ENCODE measurements around the gene SYNC.
"Not testable (repeated sequence)": the region's sequence is repeated elsewhere in the genome, so short reads cannot be mapped to it uniquely, and the experiment has no call there.

The SYNC gene

DNA sequence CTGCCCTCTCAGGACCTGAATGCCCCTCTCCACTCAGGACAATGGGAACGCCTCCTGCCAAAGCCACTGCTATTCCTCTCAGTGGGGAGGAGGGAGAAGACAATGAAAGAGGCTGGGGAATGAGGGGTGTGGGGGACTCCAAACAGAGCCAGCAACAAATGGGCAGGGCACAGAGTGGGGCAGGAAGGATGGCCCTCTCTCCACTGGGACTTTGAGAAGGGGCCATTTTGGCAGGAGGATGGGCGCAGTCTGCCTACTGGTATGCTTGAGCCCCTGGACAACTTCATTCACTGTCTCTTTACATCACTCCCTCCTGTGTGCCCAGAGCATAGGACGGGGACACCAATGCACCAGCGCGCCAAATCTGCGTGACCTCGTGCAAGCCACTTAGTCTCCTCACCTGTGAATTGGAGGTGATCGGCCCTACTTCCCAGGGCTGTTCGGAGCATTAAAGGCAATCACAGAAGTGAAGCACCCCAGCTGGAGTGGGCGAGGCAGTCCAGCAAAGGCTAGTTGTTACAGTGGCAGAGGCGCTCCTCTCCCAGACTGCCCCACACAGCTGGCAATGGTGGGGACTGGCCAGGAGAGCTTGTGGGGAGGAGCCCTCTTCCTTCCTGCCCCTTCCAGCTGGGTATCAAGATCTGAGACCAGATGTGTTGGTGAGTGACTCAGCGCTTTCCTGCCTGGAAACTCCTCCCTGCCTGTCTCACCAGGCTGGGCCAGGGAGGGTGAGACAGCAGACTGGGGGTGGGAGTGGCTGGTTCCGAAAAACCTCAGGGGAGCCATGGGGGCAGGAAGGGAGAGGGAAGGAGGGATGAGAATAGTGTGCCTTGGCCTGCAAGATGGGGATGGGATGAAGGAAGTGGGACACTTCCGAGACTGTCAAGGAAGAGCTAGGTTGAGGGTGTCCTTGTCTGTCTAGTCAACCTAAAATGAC lies 22.4 kb upstream of the SYNC start:
- DNase-seq (ENCODE audit: low spot score) = no peak

DNA sequence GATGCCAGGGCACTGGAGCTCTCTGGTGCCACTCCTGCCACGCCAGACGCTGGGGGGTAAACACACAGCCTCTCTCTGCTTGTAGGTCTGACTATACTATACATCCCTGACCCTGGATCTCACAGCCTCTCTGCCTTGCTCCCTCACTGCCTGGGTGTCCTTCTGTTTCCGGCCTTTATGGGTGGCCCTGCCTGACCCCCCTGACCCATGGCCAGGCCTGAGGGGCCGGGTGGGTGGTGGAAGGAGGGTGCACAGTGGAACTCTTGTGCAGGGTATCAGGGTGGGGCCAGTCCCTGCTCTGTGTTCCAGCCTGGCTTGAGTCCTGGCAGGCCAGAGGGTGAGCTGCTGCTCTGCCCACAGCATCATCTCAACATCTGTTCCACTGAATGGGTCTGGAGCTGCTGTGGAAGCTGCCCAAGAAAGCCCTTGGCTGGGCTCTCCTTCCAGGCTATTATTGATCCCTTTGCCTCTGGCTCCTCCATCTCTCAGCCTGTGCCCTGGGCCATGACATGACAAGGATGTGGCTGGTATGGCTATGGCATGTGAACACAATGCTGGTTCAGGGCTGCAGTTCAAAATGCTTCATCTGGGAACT lies 17.2 kb upstream of the SYNC start:
- no peak for DNase-seq (ENCODE audit: low spot score)

DNA sequence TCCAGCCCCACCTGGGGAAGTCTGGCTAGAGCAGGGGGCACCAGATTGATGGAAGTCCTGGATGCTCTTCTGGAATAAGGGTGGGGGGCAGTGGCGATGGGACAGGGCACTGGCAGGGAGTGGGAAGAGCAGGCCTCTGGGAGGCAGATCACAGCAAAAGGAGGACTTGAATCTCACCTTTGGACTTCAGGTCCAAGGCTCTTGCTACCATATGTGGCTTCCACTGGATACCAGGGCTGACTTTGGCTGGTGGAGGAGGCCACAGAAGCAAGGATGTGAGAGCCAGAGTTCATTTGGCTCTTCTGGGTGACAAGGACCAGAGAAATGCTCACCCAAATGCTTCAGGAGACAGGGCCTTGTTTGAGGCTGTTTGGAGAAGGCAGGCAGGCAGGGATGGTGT lies 16.0 kb upstream of the SYNC start:
- no peak for DNase-seq (ENCODE audit: low spot score)

DNA sequence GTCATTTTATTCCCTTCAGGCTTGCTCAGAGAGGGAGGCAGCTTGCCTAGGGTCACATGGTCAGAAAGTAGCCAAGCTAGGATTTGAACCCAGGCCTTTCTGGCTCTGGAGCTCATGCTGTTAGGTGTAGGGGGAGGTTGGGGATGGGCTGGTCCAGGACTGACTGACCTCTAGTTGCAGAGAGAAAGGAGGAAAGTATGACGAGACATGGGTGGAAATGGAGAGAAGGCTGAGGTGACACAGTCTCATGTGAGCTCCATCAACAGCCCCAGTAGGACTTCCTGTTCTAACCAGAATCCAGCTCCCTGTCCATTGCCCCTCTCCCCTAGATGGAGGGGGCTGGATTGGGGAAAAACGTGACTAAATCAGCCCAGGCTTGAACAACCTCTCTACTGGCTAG lies 15.5 kb upstream of the SYNC start:
- DNase-seq (ENCODE audit: low spot score) = no peak

DNA sequence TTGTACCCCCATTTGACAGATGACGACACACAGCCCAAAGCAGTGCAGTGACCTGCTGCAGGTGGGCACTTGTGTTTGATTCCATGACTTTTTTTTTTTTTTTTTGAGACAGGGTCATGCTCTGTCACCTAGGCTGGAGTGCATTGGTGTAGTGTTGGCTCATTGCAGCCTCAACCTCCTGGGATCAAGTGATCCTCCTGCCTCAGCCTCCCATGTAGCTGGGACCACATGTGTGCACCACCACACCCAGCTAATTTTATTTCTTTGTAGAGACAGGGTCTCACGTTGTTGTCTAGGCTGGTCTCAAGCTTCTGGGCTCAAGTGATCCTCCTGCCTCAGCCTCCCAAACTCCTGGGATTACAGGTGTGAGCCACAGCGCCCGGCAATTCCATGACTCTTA lies 14.9 kb upstream of the SYNC start:
- DNase-seq (ENCODE audit: low spot score) = no peak

DNA sequence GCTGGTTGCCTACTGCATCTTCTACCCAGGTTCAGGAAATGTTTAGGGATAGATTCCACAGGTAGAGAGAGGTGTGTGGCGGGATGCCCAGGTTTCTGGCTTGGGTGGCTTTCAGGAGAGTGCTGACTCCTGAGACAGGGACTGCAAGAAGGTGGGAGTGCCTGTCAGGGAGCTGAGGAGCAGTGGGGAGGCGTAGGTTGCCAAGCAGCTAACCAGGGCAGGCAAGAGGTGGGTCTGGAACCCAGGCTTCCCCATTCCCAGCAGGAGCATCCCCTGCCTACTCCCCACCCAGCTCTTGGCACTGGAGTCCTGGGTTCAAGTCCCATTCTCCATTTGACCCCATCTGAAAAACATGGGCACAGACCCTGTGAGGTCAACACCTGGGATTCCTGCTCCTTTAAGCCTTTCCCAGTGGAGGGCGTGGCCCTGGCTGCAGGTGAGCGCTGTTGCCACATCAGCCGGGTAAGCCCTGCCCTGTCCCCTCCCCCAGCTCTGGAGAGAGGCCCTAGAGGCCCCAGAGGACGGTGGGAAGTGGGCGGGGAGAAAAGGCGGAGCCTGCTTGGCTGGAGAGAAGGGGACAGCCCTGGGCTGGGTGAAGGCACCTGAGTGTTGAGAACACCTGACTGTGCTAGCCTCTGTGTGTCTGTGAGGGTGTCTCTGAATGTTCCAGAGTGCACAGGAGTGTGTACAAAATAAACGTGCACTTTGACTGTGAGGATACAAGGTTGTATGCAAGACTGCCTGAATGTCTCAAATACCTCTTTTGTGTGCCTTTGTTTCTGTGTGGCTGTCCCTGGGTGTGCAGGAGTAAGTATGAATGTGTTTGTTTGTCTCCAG lies 14.0 kb upstream of the SYNC start:
- DNase-seq (ENCODE audit: low spot score) = no peak

DNA sequence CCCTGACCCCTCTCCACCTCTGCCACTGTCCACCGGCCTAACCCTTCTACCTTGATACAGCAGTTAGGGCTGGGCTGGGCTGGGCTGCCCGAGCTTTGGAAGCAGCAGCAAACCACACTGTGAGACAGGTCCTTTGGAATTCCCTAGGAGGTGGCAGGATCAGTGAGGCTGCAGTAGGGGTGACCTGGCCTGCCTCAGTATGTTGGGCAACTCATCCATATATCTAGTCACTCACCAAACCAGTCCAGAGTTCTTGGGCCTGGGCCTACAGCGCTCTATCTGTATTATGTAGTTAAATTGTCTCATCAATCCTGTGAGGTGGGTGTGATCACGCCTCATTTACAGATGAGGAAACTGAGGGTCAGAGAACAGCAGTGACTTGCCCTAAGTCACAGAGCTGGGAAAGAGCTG lies 13.3 kb upstream of the SYNC start:
- DNase-seq (ENCODE audit: low spot score) = no peak

DNA sequence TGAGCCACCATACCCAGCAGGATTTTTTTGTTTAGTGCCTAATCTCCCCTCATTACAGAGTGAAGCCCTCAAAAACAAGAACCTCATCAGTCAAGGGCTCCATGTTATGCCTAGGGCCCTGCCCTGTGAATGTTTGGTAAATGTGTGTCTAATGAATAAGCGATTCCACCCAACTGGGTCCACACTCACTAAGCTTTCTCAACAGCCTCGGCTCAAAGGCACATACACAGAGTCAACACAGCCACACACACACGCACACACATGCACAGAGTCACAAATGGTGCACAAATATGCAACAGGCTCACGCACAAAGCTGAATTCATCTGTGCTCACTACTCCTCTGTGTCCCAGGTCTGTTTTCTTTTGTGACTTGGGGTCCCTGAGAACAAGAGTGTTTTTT lies 11.7 kb upstream of the SYNC start:
- DNase-seq (ENCODE audit: low spot score) = no peak

DNA sequence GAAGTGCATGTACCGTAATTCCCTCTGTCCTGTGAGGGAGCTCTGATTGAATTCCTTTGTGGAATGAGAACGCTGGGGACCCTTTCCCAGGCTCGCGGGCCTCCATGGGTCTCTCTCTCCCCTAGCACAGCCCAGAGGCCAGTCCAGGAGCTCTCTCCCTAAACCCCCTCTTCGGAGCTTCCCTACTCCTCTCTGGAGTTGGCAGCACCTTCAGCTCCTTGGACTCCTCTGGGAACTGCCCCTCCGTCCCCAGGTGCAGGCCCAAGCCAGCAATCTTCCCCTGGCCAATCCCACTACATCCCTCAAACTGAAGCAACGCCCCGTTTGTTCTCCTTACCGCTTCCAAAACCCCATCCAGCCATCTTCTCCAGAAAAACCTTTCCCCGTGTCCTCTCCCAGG lies 10.5 kb upstream of the SYNC start:
- no peak for DNase-seq (ENCODE audit: low spot score)

DNA sequence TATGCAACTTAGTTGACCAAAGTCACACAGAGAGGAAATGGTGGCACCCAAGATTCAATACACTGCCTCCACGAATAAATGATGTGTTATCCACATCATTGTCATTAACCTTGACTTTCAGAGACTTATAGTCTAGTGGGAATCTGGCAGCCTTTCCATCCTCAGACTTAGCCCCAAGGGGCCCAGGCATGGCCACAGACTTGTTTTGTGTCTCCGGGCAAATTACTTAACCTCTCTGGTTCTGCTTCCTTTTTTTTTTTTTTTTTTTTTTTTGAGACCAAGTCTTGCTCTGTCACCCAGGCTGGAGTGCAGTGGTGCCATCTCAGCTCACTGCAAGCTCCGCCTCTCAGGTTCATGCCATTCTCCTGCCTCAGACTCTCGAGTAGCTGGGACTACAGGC lies 8.7 kb upstream of the SYNC start:
- DNase-seq (ENCODE audit: low spot score) = not testable (repeated sequence)

DNA sequence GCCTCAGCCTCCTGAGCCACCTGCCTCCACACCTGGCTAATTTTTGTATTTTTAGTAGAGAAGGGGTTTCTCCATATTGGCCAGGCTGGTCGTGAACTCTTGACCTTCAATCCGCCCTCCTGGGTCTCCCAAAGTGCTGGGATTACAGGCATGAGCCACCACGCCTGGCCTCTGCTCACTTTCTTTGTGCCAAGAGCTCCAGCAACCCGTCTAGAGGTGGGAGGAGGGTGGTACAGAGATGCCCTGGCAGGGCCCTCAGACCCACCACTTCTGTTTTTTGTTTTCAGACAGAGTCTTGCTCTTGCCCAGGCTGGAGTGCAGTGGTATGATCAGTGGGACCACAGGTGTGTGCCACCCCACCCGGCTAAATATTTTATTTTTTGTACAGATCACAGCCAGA lies 6.9 kb upstream of the SYNC start:
- DNase-seq (ENCODE audit: low spot score) = no peak

DNA sequence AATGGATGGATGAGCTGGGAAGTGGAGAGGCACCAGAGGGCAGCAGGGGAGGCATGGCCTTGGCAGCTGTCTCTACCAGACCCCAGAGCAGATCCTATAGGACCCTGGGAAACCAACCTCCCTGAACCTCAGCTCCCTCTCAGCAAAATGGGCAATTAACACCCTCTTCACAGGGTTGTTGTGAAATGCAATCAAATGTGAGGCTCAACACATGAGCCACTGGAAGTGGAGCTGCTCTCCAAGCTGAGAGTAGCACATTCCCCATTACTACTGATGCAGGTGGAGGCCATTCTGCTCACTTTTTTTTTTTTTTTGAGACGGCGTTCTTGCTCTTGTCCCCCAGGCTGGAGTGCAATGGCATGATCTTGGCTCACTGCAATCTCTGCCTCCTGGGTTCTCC lies 6.5 kb upstream of the SYNC start:
- DNase-seq (ENCODE audit: low spot score) = no peak

DNA sequence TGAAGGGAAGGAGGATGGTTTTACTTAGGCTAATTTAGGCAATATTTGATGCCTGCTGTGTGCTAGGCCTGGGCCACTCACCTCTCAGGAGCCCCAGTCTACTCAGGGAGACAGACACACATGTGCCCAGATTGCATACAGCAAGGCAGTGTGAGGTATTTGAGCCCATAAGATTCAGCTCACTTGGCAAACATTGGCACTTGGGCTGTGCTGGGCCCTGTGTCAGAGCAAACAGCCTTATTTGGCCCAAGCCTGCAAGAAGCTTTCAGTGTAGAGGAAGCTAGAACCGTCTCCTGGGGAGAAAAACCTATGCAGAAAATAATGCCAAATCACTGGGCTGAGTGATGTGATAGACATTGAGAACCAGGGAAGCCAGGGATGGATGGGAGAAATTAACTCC lies 3.9 kb upstream of the SYNC start:
- DNase-seq (ENCODE audit: low spot score) = no peak

DNA sequence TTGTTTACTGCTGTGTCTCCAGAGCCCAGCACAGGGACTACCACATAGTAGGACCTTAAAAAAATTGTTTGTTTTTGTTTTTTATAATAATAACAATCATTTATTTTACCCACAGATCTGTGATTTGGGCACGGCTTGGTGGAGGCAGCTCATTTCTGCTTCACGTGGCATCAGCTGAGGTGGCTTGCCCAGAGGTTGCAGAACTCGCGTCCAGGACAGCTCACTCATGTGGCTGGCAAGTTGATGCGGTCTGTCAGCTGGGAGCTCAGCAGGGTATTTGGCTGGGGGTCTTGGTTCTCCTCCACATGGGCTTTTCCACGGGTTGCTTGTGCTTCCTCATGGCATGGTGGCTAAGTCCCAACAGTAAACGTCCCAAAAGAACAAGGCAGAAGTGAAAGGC lies 2.9 kb upstream of the SYNC start:
- DNase-seq (ENCODE audit: low spot score) = no peak

DNA sequence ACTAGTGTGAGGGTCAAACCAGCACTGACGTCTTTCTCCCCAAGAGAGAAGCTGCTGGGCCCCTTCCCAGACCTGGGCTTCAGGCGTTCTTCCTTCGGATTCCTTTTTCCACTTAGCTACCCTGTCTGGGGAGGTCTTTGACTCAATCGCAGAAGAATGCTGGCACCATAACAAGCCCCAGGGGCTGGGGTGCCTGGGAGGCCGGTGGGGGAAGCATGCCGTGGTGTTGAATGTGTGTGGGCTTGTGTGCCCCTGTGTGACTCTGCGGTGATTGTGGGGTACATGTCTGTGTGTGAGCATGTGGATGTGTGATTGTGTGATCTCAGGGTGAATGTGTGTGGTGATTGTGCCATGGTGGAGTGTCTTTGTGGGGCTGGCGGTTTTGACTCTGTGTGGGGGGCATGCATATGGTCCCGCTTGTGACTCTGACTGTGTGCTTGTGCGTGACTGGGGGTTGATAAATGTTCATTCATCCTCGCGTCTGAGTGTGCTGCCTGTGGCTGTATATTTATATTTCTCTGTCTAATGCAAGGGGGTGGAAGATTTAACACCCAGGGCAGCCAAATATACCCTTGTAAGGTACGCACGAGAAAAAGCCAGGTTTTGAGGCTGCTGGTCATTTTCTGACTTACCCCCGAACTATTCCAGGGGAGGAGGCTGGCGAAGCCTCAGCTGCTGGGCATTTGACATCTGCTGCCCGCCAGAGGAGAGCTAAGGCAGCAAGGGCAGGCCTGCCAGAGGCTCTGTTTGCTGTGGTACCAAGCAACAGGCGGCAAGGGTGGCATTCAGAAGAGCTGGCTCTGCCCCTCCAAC lies 1.1 kb upstream of the SYNC start:
- DNase-seq (ENCODE audit: low spot score) = no peak

DNA sequence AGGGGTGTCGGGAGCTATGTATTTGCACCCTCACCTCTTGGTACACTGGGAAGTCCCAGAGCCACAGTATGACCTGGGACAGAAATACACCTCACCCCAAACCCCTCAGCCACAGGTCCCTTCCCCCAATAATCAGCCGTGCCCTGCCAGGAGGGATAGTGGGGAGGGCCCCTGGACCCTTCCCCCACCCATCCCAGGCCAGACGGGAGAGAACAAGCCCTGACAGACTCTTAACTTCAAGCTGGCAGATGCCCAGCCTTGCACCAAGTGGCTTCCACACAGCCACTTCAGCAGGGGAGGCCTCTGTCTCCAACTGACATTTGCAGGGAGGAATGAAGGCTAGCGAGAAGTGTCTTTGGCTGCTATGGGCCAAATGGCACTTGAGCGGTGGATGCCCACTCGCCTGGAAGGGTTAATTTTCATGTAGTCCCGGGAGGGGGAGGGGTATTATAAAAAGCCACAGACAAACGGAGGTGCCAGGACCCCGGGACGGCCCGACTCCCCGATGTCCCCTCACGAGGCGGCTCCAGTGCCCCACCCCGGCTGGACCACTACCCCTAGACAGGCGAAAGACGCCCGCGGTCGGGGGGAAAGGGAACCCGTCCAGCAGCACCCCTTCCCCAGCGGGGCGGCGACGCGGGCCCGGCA lies 495 bp downstream of the SYNC start:
- DNase-seq (ENCODE audit: low spot score) = no peak

DNA sequence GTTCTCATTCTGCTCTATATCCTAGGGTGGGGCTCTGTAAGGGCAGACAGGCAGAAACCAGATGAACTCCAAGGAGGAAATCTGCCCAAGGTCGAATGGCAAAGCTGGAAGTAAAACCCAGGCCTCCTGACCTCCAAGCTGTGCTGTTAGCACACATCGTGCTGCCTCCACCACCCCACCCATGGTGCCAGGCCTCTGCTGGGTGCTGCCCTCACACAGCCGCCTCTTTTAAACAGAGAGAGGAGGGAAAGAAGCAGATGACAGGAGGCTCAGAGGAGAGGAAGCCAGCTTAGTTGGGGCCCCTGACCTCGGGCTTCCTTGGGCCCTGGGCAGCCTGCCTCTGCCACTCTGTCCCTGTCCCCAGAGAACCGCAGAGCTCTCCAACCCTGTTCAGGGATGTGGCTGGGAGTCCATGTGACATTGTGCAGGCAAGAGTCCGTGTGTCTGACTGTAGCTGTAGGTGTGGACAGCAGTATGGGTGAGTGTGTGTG lies 1.1 kb downstream of the SYNC start:
- no peak for DNase-seq (ENCODE audit: low spot score)

DNA sequence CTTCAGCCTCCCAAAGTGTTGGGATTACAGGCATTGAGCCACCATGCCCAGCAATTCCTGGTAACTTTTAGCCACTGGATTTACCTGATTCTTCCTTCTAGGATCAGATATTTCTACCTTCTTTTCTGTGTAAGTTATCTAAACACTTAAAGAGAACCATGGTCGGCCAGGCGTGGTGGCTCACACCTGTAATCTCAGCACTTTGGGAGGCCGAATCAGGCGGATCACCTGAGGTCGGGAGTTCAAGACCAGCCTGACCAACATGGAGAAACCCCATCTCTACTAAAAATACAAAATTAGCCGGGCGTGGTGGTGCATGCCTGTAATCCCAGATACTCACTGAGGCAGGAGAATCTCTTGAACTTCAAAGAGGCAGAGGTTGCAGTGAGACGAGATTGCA lies 5.6 kb downstream of the SYNC start:
- DNase-seq (ENCODE audit: low spot score) = not testable (repeated sequence)

DNA sequence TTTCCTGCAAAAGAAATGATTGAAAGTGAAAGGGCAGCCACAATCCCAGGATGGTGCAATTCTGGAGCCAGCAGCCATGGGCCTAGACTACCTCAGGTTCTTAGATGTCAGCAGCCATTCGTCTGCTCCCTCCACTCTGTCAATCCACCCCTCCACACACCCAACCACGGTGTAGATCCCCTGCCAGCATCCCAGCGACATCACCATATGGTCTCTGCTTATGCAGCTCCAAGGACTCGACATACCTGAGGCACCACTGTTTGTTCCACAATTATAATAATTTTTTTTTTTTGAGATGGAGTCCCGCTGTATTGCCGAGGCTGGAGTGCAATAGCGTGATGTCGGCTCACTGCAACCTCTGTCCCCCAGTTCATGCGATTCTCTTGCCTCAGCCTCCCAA lies 6.5 kb downstream of the SYNC start:
- DNase-seq (ENCODE audit: low spot score) = no peak

DNA sequence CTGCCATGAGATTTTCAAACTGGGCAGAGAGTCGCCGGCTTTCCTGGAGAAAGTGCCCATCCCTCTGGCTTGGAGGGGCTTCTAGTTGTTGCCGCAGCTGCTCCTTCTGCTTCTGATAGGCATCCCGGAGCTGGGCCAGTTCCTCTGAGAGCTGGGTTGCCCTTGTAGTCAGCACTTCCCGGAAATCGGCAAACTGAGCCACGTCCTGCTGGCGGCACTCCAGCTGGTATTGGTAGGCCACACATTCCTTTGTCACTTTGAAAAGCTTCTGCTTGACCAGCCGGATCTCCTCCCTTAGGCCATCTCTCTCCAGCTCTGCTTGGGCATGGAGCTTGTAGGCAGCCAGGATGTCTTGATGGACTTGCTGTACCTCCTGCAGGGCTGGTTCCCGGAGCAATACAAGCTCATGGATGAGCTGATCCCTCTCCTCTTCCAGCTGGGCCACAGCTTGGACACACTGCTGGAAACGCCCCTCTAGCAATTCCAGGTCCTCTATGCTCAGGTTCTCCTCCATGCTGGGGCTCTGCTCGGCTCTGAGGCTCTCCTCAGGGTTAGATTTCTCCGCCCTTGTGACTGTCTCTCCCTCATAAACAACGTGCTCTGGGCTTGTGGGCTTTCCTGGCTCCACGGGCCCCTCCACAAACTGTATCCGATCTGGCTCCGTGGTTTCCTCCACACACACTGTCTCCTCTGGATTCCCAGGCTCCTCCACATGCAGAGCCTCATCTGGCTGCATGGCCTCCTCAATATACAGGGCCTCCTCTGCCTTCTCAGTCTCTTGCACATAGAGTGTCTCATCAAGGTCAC lies 7.3 kb downstream of the SYNC start:
- DNase-seq (ENCODE audit: low spot score) = no peak
